Mesothelial cell of epicardium (in vitro differentiated cells): Measurements from ENCODE around the gene POLQ. TPM values are rescaled to one million over a fixed set of nuclear protein-coding genes. Genes with fewer than 3 reads are reported as not detected.

Experiments
- total RNA-seq: library from RNA; stranded (reverse); gene quantifications from 3 replicates; pipeline ENCODE4 v1.2.1, GENCODE V29; 2021

The POLQ gene
- total RNA-seq, 1 donor from 2014 or later: 4.9 TPM

Other genes starting within 250 kb of the POLQ start
- gene ARGFX, start 22.0 kb upstream of the POLQ start, total RNA-seq: not detected in 3 replicates
- gene FBXO40, start 47.4 kb upstream of the POLQ start, total RNA-seq: not detected in 3 replicates
- 2.9 to 3.2 TPM (median 3.0 TPM) in 3 replicates for gene HCLS1, start 114.9 kb upstream of the POLQ start, total RNA-seq
- gene GOLGB1, start 203.8 kb upstream of the POLQ start, total RNA-seq: 76.0 to 80.5 TPM (median 79.4 TPM) in 3 replicates